Activated T-helper 1 cell treated with Interleukin-2 at 50 U/mL for 16 hours (primary cell): ENCODE results near the gene PCSK9.

Experiments
- DNase-seq: peaks from one replicate; pipeline ENCODE4 v3.0.0-alpha.2; 2020; ENCODE audit warnings: low read depth

Gene PCSK9

GRCh38 chr1:55044617-55045397 lies 5.5 kb downstream of the PCSK9 start:
- DNase-seq, result no peak

- no peak for DNase-seq
These were observed 6.1 kb downstream of the PCSK9 start for GRCh38 chr1:55045430-55045829.

DNA sequence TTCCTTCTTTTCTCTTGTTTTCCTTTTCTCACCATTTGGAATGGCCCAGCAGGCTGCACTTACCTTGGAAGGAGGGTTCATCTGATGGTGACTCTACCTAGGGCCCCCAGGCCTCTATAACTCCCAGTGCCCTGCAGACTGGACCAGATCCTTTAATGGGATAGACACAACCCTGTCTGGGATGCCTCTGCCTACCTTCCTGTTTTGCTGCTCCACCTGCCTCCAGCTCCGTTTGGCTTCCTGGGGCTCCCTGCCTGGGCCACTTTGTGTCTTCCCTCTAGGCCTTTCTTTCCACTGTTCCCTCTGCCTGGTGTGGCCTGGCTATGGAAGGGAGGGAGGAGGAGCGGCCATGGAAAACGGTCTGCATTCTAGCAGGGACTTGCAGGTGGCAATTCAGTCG lies 7.5 kb downstream of the PCSK9 start:
- no peak for DNase-seq

DNA sequence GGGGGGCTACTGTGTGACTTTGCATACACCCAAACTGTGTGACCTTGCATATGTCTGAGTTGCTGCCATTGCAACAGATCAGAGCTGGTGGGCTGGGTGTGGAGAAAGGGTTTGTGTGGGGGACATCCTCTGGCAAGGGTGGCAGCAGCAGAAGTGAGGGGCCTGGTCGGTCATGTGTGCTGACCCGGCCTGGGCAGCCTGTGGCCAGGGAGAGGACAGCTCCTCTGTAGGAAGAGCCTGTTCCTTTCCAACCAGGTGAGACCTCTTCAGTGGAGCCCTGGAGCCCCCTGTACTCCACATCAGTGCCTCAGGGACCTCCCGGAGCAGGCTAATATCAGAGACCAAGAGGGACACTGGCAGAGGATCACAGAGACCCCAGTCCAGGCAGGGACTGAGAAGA lies 8.3 kb downstream of the PCSK9 start:
- no peak for DNase-seq

DNA sequence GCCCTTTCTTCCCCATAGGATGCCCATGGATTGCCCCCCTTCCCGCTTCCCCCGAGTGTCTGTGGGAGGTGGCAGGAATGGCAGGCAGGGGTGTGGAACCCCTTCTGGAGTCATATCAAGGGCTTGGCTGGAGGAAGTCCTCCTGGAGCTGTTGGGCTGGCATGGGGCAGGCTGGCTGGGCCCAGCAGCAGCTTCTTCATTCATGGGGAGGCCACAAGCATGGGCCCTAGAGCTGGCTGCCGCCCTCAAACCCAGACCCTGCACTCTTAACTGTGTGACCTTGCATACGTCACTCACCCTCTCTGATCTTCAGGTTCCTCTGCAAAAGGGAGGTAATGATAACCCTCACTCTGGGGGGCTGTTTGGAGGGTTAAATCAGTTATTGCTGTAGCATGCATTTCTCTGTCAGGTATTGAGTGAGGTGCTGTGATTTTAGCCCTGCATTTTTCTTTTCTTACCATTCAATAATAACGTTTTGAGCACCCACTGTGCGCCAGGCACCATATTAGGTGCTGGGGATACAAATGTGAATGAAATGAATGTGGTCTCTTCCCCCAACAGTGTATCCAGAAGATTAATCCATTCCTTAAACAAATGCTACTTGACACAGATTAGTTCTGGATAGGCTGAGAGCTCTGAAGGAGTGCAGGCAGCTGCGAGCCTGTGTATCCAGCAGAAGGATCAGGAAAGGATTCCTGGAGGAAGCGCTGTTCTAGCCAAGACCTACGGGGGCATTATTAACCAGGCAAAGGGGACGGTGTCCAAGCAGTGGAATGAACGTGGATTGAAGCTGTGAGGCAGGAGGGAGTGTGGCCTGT lies 9.3 kb downstream of the PCSK9 start:
- DNase-seq, result no peak

GRCh38 chr1:55049271-55049913 lies 10.0 kb downstream of the PCSK9 start:
- DNase-seq, result no peak

DNA sequence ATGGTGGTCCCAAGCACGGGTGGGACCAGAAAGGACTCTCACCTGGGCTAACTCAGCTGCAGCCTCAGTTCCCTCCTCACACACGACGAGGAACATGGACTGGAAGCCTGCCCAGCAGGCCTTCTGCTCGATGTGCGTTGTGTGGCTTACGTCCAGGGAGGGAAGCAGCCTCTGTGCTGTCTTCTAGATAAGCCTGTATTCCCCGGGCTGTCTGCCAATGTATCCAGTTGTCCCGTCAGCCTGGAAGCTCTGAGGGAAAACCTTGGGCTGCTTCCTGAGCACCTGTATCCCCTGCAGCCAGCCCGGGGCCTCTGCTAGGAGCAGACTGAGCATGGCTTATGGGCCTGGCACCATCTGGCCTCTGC lies 10.5 kb downstream of the PCSK9 start:
- no peak for DNase-seq

- no peak for DNase-seq
These were observed 10.9 kb downstream of the PCSK9 start for GRCh38 chr1:55050283-55050682.

DNA sequence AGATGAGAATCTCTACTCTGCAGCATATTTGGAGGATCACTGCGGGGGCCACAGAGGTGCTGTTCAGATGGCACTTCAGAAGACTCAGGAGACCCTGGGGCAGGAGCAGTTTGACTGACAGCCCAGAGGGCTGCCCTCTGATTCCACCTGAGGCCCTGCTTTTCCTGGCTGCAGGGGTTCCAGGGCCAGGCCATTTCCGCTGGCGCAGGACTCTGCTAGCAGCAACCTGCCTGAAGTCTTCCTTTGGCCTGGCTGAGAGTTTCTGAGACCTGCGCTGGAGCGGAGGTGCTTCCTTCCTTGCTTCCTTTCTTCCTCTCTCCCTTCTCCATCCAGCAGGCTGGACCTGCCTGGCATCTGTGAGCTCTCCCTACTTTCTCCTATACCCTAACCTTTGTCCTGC lies 11.8 kb downstream of the PCSK9 start:
- no peak for DNase-seq

DNA sequence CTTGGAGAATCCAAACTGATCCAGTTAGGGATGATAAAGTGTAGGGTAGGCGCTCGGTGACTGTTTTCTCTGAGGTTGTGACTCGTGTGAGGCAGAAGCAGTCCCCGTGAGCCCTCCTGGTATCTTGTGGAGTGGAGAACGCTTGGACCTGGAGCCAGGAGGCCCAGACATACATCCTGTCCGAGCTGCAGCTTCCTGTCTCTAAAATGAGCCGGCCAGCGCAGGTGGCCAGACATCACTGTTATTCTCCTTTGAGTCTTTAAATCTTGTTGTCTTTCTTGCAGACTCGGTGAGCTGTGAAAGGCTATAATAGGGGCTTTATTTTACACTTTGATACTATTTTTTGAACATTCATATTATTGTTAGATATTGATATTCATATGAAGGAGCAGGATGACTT lies 12.3 kb downstream of the PCSK9 start:
- no peak for DNase-seq

GRCh38 chr1:55052221-55053142 lies 13.1 kb downstream of the PCSK9 start:
- no peak for DNase-seq

DNA sequence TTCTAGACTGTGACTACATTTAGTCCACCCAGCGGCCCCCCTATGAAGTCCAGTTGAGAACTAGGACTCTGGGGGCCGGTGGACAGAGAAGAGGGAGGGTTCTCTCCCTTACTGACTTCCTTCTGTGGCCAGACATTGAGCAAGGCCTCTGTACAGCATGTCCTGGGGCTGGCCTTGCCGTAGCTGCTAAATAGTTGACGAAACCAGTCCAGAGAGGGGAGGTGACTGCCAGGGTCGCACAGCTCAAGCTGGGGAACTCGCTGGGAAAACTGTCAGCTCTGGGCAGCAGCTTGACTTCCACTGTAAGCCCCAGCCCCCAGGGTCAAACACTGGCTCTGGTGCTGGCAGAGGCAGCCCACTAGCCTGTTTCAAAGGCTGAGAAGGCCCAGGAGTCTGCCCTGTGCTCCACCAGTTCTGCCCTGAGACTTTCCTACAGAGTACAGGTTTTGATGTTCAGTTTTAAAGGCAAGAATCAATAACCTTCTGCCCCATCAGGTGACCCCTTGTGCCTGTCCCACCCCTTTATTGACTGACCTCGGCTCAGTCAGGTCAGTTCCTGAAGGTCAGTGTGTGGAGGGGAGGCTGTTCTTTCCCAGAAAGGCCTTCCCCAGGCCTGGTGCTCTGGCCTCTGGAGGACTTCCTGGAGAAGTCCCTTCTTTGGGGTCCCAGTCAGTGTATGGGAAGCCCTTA lies 14.1 kb downstream of the PCSK9 start:
- DNase-seq, result no peak

- DNase-seq, result no peak
These were observed 15.0 kb downstream of the PCSK9 start for GRCh38 chr1:55054396-55054795.

DNA sequence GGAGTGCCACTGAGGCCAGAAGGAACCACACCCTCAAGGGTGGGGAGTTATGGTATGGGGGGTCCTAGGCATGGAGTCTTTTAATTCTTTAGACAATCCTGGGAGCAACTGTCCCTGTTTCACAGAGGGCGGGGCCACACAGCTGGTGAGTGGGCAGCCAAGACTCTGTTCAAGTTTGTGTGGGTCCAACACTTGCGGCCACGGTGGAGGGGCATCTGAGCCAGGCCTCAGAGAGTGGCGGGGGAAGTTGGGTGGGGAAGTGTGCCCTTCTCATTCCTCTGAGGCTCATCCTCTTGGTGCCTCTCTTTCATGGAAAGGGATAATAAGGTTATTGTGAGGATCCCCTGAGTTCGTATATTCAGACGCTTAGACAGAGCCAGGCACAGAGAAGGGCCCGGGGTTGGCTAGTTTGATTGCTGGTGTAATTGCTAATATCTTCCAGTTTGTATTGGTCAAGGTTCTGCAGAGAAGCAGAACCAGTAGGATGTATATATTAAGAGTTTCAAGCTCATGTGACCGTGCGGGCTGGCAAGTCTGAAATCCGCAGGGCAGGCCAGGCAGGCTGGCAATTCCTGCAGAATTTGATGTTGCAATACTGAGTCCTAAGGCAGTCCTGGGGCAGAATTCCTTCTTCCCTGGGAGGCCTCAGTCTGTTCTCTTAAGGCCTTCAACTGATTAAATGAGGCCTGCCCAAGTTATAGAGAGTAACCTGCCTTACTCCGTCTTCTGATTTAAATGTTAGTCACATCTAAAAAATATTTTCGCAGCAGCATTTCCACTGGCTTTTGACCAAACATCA lies 15.9 kb downstream of the PCSK9 start:
- DNase-seq, result no peak

DNA sequence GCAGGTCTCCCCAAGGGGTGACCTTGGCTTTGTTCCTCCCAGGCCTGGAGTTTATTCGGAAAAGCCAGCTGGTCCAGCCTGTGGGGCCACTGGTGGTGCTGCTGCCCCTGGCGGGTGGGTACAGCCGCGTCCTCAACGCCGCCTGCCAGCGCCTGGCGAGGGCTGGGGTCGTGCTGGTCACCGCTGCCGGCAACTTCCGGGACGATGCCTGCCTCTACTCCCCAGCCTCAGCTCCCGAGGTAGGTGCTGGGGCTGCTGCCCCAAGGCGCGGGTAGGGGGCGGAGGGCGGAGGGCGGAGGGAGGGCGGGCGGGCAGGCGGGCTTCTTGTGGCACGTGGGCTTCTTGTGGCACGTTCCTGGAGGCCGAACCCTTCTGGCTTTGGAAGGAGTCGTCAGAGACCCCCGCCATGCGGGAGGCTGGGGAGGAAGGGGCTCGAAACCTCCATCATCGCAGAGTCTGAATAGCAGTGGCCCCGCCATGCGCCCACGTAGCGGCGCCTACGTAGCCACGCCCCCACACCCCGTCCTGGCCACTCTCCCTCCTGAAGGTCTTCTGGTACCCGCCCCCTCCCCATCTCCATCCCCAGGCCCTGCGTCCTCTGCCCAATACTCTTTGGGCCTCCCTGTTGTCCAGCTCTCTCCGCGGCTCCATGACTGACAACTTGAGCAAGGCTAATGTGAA lies 16.7 kb downstream of the PCSK9 start:
- no peak for DNase-seq

DNA sequence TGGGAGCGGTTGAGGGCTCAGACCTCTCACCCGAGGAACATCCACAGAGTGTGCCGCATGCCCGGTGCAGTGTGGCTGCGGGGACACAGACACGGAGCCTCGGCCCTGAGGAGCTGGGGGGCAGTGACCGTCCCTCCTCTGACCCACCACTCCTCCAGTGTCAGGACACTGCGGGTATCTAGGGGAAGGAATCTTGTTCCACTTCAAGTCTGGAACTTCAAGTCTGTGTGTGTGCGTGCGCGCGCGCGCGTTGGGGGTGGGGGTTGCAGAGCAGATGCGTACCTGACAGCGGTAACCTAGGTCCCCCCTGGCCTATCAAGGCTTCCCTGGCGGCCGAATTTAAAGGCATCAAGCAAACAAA lies 17.3 kb downstream of the PCSK9 start:
- DNase-seq, result no peak

- no peak for DNase-seq
These were observed 18.1 kb downstream of the PCSK9 start for GRCh38 chr1:55057270-55057955.

DNA sequence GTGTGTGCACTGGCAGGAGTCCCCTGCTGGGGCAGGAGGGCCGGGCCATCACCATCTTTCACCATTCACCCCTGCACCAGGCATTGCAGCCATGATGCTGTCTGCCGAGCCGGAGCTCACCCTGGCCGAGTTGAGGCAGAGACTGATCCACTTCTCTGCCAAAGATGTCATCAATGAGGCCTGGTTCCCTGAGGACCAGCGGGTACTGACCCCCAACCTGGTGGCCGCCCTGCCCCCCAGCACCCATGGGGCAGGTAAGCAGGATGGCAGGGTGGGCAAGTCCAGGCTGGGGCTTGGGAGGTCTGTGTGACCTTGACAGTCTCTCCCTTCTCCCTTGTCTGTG lies 18.6 kb downstream of the PCSK9 start:
- no peak for DNase-seq

- no peak for DNase-seq
These were observed 20.2 kb downstream of the PCSK9 start for GRCh38 chr1:55059302-55060132.
